COR-L47 (cell line): ENCODE data around the gene FGF3.

Experiments
- DNase-seq: peaks from one replicate; lab custom pipeline; 2025; lab: John Stamatoyannopoulos, UW

Gene FGF3

DNA sequence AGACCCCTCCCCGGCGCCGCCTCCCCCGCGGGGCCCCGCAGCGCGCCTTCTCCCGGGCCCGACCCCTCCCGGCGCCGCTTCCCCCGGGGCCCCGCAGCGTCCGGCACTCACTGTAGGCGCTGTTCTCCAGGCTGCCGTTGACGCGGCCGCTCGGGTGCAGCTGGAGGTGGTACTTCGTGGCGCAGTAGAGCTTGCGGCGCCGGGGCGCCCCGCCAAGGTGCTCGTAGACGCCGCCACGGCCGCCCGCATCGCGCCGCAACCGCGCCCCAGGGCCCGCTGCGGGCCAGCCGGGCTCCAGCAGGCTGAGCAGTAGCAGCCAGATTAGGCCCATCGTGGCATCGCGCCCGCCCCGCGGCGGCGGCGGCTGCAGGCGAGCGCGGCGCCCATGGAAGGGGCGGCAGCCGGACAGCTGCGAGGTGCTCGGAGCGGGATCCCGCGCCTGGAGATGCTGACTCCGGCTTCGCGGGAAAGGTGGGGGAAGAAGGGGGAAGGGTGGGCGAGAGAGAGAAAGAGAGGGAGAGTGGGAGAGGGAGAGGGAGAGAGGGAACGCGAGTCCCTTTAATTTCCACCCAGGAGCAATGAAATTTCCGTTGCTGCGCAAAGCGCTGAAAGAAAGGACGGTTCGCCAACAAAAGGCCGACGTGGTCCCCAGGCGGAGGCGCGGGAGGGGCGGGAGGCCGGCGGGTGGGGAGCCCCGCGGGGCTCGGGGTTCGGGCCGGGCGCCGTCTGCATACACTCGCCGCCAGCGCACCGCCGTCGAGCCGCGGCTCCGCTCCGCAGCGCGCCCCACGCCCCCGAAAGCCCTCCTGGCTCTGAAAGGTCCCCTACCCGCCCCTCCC, at the start of gene FGF3:
TSS of gene FGF3 (minus strand) at position 814 of the 839 bp plus-strand sequence. CDS start at position 331, 483 bp downstream.
- no peak for DNase-seq

DNA sequence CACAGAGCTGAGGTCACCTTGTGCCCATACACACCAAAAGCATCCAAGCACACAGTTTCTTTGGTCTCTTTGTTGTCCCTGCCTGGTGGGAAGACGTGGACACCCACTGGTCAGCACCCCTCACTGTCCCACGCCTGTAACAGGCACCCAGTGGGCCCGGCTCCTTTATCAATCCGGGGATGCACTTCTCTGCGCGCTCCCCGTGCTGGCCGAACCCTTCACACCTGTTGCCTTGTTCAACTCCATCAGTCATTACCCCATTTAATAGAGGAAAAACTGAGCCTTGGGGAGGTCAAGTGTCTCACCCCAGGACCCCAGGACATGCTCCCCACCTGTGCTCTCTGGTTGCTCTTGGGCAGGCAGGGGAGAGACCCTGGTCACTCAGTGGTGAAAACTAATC, 49.7 kb upstream of the FGF3 start:
- DNase-seq, result no peak

DNA sequence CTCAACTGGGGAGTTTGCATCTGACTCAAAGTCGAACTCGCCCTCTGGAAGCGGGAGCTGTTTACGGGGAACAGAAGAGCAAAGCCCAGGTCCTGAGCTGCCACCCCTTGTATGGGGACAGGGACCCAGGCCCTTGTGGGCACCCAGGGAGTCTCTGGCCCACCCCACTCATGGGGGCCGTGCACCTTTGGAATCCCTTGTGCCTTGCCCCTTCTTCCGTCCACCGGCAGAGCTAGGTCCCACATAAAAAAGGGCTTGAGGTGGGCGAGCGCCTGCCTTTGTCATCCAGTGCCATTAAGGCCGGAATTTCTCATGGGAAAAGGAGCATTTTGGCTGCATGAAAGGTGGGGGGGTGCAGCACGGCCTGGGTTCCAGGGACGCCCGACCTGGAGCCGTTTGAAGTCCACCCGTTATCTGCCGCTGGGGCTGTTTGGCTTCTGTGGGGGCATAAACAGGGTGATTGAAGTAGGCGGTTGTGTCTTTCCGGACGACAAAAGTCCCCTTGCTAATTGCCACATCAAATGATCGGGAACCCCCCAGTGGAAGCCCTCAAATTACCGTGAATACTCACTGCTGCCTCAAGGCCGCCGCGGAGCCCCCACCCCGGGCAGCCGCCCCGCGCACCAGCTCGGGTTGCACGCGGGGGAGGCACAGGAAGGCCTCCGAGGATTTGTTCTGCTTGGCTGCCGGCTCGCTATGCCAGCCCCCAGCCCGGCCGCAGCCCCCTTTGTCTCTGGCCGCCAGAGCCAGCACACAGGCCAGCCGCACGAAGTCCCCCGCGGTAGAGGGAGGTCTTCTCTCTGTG, 49.0 kb upstream of the FGF3 start:
- DNase-seq, result no peak

DNA sequence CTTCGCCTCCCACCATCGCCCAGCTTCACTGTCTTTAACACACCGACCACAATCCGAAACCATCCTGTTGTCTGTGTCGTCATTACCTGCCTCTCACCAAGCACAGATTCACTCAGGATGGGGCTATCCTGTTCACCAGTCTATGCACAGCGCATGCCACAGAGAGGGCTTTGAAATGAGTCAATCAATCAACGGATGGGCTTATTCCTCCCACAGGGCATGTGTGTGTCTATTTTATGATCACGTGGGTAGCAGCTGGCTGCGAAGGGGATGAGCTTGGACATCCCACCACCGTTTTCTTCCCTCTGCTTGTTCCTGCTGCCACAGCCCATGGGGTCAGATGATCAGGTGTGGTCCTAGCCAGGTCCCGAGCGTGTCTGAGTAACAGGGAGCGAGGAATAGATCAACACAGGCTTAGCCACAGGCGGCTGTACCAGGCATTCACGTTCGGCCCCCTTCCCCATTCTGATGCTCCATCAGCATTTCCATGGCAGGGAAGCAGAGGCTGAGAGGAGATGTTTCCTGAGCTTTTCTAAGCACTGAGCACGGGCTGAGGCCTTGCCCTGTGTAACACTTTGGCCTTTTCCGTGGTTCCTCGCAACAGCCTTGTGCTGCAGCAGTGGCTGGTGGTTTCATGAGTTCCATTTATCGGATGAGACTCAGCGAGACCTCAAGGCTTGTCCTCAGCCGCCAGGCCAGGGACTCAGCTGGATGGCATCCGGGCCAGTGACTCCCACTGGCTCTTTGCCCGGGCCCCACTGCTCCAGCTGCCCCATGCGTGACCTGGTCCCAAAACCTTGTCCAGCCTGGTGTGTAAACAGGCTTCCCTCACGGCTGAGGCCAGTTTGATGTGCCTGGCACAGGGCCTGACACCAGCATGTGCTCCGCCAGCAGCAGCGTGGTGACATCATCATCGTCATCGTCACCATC, 48.1 kb upstream of the FGF3 start:
- no peak for DNase-seq

DNA sequence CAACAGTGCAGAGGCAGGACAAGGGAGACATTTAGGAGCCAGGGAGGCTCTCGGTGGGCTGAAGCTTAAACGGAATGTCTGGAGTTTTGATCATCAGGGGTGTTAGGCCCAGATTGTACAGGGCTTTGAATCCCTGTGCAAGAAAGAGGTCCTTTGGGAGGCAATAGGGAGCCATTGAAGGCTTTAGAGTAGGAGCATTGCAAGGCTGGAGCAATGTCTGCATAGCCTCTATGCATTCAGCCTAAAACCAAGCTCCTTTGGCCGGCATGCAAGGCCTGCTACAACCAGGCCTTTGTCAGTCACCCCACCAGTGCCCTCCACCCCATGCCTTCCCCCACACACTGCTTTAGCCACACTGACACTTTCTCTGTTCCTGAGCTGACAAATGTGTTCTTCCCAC, 47.4 kb upstream of the FGF3 start:
- no peak for DNase-seq

DNA sequence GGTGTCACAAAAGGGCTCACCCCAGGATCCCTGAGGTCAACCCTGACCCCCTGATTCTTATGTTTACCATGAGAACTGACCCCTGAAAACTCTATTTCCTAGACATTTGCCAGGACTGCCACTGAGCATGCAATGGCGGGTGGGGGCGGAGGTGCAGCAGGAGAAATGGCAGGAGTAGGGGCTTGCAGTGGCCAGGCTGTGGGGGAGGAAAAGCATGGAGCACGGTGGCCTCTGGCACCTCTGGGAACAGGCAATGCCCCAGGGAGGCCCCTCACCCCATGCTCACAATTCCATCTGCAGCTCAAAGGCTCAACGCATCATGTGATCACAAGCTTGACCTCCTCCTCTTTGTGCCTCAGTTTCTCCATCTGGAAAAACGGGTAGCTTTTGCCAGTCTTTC, 46.5 kb upstream of the FGF3 start:
- DNase-seq, result no peak

DNA sequence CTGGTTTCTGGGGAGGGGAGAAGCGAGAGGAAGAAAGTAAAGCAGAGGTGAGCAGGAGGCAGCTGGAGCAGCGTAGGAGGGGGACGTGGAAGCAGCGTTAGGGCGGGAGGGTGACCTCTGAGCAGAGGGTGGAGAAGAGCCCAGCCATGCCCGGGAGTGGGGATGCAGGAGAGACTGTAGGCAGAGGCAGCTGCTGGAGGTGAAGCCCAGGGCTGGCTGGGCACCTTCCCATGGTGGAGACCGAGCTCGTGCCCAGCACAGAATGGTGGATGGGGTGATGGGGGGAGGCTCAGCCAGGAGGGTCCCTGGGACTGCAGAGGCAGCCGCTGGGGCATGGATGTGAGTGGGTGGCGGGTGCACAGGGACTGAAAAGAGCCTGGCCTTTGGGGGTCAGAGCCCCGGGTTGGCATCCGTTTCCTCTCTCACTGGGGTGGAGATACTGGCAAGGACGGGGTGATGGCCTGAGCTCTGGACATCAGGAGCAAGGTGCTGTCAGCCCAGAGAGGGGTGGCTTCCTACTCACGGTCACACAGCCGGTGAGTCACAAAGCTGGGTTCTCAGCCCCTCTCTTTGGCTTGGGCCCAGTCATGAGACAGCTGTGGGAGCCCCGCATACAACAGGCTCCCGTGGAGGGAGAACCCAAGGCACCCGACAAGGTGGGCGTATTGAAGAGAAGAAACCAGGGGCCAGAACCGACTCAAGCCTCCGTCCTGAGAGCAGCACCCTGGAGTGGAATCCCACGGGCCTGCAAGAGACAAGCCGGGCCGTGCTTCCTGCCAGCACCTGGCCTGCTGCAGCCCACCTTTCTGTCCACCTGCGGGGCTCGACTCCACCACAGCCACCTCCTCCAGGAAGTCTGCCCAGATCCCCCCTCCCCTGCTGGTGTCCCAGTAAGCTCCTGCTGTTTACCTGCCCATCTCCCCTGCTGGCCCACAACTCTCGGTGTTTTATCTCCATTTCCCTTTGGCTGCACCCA, 45.8 kb upstream of the FGF3 start:
- no peak for DNase-seq

DNA sequence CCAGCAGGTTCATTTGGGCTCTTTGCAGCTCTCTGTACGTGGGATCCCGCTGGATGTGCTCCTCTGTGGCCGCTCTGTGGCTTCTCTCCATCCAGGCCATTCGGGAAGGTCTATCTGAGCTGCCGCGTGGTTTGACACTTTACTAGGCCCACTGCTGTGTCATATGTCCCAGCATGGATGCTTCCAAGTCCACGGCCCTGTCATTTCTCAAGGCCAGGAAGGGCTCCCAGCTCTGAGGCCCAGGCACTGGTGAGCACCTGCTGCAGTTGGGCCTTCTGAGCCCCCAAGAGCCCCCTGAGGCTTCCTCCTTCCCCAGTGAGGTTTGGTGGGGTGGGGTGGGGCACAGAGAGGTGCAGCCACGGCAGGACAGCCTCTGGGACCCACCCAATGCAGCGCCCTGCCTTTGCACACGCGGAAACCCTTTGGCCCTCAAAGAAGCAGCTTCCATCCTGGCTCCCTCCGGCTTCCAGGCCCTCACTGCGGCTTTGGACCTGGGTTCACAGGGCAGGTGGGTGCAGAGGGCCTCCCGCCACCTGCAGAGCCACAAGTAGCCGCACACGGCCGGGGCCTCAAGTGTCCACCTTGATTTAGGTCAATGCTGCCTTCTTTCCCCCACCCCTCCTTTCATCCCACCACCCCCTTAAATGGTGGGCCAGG, 44.5 kb upstream of the FGF3 start:
- DNase-seq, result no peak

DNA sequence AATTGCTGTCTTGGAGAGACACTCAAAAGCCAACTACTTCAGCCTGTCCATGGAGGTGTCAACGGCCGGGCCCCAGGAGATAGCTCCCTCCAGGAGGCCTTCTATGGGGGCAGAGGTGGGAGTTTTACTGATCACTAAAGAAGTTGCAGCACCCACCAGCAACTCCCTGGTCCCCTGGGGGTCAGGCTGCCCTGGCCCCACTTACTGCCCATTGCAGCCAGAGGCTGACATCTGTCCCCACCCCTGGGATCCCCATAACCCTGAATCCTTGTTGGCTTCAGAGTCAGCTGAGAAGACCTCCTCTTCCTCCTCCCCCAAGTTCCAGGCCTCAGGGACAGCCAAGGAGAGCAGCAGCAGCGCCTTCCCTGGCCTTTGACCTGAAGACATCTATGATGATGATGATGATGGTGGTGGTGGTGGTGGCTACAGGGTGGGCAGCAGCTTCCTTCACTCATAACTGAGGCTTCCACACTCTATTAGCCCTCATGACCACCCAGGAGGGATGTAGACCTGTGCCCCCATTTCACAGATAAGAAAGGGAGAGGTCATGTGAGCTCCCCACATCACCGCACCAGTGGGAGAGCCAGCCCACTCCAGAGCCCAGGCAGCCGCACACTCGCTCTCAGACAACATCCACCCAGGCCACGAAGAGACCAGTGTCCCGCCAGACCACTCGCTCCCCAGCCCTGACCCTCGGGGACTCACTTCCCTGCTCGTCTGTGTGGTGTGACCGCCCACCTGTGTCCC, 43.8 kb upstream of the FGF3 start:
- no peak for DNase-seq

DNA sequence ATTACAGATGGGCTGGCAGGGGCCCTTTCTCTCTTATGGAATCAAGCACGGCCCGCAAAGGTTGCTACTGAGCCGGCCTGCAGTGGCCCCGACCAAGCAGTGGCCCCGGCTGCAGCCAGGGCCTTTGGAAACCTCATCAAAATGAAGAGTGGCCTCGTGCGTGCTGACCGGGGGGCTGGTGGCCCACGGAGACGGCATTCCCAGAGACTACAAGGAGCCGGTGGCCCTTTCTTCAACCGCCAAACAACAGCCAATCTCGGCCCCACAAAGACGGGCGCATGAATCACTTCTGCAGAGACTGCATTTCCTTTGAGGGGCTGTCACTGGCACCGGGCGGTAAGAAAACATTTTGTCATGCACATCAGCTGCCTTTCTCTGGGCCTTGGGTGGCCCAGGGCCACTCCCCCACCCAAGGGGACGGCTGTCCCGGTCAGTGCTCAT, 43.1 kb upstream of the FGF3 start:
- no peak for DNase-seq

DNA sequence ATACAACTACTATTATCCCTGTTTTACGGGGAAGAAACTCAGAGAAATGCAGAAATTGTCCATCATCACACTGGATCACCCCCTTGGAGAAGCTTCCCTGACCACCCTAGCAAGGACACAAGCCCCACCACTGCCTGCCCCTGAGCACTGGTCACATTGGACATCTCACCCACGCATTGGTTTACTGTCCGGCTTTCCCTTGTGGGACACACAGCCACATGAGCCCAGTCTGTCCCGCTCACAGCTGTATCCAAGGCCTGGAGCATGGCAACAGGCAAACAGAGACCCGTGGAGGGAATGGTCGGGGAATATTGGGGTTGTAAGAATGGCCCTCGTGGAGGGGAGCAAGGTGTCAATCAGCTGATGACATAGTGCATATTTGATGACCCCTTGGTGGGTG, 42.7 kb upstream of the FGF3 start:
- no peak for DNase-seq

DNA sequence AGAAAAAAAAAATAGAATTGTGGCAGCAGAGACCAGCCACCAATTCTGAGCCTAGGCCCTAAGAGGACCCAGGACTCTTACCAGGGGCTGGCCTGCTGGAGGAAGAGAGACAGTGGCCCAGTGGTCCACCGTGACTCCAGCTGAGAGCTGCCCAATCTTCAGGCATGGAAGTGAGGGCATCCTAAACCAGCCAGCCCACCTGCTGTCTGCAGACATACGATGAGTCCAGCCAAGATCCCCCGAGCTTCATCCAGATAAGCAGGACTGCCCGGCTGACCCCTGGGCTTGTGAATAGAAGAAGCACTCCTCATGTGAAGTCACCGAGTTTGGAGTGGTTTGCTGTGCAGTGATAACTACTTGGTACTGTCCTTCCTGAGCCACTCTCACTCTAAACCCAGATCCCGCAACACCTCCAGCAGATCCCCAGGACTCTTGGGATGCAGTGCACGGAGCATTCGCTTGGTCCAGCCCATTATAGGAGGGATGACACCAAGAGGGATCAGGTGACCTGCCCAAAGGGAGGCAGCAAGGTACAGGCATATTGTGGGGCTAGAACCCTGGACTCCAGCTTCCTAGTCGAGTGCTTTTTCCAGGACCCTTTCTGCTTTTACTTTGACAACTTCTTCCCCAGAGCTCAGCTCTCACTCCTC, 41.7 kb upstream of the FGF3 start:
- DNase-seq, result no peak

DNA sequence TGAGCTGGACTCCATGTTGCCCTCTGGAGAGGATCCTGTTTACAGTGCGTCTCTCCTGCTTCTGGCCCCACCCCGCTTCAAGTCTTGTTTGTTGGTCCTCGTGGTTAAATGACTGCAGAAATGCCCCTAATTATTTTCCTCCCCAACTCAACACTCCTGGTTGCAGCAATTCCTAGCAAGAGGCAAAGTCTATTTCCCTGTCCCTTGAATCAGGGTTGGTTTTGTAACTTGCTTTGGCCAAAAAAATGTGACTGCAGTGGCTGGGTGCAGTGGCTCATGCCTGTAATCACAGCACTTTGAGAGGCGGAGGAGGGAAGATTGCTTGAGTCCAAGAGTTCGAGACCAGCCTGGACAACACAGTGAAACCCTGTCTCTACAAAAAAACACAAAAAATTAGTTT, 41.0 kb upstream of the FGF3 start:
- no peak for DNase-seq

DNA sequence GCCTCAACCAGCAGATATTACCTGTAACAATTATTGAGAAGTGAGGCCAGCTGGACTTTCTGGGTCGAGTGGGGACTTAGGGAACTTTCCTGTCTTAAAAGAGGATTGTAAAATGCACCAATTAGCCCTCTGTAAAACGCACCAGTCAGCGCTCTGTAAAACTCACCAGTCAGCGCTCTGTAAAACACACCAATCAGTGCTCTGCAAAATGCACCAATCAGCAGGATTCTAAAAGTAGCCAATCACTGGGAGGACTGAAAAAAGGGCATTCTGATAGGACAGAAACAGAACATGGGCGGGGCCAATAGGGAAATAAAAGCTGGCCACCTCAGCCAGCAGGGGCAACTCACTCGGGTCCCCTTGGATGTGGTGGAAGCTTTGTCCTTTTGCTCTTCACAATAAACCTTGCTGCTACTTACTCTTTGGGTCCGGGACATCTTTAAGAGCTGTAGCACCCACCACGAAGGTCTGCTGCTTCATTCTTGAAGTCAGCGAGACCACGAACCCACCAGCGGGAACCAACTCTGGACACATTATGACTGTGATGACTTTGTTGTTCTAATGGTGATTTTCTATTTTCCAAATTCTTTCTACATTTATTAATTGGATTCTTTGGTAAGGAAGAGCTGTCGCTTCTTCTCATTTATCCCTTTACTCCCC, 40.2 kb upstream of the FGF3 start:
- DNase-seq, result no peak

DNA sequence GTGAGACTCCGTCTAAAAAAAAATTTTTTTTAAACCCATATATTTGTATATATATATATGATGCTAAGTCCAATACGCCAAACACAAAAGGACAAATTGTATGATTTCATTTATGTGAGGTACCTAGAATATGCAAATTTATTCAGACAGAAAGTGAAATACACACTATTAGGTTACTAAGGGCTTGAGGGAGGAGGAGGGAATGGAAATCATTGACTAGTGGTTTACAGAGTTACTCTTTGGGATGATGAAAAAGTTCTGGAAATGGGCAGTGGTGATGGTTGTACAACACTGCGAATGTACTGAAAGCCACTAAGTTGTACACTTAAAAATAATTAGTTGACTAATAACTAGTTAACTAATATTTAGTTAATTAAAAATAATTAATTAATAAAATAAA, 36.2 kb upstream of the FGF3 start:
- DNase-seq, result no peak

DNA sequence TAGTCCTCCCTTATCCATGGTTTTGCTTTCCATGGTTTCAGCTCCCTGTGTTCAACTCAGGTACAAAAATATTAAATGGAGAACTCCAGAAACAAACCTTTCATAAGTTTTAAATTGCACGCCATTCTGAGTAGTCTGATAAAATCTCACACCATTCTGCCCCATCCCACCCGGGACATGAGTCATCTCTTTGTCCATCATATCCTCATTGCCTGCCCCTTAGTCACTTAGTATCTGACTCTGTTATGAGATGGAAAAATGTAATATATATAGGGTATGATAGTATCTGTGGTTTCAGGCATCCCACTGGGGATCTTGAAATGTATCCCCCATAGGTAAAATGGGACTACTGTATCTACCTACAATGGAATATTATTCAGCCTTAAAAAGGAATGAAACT, 35.5 kb upstream of the FGF3 start:
- DNase-seq, result no peak

DNA sequence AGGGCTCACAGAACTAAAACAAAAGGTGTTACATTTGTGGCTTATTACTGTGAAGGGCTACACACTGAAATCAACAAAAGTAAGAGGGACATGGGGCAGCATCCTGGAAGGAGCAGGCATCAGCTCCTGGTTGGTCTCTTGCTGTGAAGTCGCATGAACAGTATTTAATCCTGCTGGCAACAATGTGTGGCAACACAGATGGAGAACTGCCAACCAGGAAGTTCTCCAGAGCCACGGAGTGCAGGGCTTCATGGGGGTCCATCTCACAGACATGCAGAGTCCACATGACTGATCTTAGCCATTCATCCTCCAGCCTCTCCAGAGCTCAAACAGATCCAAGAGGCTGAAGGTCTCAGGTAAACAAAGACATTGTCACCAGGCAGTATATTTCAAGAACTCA, 32.8 kb upstream of the FGF3 start:
- no peak for DNase-seq

DNA sequence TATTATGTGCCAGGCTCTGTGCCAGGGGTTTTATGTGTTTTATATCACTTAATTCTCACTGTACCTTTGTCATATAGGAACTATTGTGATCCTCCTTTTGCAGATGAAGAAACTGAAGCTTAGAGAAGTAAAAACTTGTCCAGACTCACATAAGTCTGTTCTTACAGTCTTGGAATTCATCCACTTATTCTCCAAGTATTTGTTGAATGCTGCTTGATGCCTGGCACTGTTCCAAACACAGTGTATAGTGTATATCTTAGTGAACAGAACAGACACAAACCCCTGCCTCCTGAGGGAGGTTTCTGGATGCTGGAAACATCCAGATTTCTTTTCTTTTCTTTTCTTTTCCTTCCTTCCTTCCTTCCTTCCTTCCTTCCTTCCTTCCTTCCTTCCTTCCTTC, 29.0 kb upstream of the FGF3 start:
- DNase-seq, result no peak

DNA sequence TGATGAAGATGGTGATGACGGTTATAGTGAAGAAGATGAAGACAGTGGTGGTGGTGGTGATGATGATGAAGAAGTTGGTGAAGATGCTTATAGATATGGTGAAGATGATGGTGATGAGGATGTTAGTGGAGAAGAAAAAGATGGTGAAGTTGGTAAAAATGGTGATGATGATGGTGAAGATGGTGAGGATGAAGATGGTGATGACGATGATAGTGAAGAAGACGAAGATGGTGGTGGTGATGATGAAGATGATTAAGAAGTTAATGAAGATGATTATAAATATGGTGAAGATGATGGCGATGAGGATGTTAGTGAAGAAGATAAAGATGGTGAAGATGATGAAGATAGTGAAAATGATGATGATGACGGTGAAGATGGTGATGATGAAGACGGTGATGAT, 25.2 kb upstream of the FGF3 start:
- DNase-seq, result no peak
